OCI-LY3 (cell line): Measurements from ENCODE around the gene PLIN1.

Experiments used
- EZH2phosphoT487 ChIP-seq: fragments of 200-600 bp; shearing (Covaris generic); IDR thresholded peaks from 2 replicates; pipeline ENCODE4 v1.6.1; 2018; ENCODE audit warnings: antibody characterized with exemption, mixed run types, low read depth
- TF ChIP-seq, protein P1 (sequence below): fragments of 200-600, 300-600 bp; sonication (generic); IDR thresholded peaks from 2 replicates; pipeline ENCODE4 v1.5.1; 2014; ENCODE audit warnings: antibody characterized with exemption, low read length, low read depth

DNA sequence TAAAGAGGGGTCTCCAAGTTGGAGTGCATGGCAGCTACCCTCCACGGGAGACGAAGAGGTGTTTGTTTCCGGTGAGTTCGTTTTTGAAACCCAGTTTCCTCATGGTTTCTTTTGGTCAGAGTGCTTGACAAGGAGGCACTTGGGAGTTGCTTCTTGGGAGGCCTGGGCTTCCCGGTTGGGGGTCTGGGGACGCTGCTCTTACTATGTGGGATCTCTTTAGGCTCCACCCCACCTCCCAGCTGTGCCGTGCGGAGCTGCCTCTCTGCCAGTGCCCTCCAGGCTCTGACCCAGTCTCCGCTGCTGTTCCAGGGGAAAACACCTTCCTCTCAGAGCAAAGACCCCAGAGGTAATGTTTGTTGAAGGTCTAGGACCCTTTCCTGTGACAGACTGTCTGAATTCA lies 53.5 kb downstream of the PLIN1 start:
- TF ChIP-seq, protein P1, sequence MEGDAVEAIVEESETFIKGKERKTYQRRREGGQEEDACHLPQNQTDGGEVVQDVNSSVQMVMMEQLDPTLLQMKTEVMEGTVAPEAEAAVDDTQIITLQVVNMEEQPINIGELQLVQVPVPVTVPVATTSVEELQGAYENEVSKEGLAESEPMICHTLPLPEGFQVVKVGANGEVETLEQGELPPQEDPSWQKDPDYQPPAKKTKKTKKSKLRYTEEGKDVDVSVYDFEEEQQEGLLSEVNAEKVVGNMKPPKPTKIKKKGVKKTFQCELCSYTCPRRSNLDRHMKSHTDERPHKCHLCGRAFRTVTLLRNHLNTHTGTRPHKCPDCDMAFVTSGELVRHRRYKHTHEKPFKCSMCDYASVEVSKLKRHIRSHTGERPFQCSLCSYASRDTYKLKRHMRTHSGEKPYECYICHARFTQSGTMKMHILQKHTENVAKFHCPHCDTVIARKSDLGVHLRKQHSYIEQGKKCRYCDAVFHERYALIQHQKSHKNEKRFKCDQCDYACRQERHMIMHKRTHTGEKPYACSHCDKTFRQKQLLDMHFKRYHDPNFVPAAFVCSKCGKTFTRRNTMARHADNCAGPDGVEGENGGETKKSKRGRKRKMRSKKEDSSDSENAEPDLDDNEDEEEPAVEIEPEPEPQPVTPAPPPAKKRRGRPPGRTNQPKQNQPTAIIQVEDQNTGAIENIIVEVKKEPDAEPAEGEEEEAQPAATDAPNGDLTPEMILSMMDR = no peak
- no peak for TF ChIP-seq EZH2phosphoT487
